Ramos (cell line): ENCODE results near the gene SPDYE1.
"Not testable (repeated sequence)": the region's sequence is repeated elsewhere in the genome, so short reads cannot be mapped to it uniquely, and the experiment has no call there.

Experiments
- in situ Hi-C: fragments of 300-500 bp; cut with MboI; formaldehyde crosslinking; loops from one replicate; pipeline ENCODE4 v1.14.3; 2022; ENCODE audit warnings: low sequenced_read_pairs; ENCODE audit not compliant: unreplicated experiment

The SPDYE1 gene

DNA sequence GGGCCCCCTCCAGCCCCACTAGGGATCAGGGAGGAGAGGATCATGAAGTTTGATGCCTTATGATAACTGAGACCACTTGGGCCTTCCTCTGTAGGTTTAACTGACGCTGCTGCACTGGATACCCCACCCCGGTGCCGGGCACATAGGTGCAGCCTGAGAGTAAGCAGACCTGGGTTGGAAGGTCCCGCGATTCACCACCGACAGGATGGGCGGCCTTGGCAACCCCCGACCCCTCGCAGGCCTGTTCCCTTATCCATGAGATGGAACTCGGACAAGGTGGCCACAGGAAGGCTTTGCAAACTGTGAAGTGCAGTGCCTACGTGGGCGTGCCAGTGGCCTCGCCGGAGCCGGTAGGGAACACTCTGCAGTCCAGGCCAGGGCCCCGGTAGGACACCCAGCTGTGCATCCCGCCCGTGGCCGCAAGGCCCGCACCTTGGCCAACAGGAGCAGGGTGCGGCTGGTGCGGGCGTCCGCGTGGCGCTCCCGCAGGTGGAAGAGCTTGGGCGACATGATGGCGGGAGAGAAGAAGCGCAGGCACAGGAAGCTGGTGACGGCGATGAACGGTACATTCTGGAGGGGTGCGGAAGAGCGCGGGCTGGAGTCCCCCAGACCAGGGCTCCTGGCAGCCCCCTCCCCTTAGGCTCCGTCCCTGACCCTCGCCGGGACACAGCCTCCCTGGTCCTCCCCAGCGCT is 42.2 kb downstream of the SPDYE1 start:
- in situ Hi-C loops = not testable (repeated sequence)

GRCh38 chr7:44040493-44040891 is 42.8 kb downstream of the SPDYE1 start:
- in situ Hi-C loops = not testable (repeated sequence)

DNA sequence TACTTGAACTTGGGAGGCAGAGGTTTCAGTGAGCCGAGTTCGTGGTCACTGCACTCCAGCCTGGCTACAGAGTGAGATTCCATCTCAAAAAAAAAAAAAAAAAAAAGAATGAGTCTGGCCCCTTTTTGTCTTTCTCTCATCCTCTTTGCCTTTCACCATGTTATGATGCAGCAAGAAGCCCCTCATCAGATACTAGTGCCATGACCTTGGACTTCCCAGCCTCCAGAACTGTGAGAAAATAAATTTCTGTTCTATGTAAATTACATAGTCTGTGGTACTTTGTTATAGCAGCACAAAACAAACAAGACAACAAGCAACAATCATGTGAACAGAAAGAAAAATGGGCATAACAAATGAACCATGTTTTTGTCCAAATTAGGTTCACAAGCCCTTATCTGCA is 44.5 kb downstream of the SPDYE1 start:
- in situ Hi-C loops = no loop called here

DNA sequence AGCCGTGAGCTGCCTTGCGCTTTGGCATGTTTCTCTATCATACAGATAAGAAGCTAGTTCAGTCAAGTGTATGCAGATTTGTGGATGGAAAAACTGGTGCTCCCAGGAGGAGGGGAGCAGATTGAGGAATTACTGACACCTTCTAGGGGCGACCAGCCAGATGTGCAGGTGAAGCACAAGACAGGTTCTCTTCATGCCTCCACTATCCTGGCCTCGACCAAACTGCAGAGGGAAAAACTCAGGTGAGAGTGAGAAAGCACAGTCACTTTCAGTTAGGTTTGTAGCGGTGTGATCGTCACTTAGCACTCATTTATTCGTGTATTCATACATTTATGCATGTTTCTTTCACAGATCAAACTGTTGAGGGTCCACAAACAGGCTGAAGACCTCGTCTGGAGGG is 46.2 kb downstream of the SPDYE1 start:
- in situ Hi-C loops = no loop called here

GRCh38 chr7:44044315-44045225 is 46.9 kb downstream of the SPDYE1 start, which contains the start of gene DBNL:
DBNL (plus strand) TSS chr7:44044702; CDS start chr7:44044738, 36 bp downstream.
- in situ Hi-C loops = no loop called here

GRCh38 chr7:44045226-44046014 is 47.7 kb downstream of the SPDYE1 start:
- in situ Hi-C loops = no loop called here

DNA sequence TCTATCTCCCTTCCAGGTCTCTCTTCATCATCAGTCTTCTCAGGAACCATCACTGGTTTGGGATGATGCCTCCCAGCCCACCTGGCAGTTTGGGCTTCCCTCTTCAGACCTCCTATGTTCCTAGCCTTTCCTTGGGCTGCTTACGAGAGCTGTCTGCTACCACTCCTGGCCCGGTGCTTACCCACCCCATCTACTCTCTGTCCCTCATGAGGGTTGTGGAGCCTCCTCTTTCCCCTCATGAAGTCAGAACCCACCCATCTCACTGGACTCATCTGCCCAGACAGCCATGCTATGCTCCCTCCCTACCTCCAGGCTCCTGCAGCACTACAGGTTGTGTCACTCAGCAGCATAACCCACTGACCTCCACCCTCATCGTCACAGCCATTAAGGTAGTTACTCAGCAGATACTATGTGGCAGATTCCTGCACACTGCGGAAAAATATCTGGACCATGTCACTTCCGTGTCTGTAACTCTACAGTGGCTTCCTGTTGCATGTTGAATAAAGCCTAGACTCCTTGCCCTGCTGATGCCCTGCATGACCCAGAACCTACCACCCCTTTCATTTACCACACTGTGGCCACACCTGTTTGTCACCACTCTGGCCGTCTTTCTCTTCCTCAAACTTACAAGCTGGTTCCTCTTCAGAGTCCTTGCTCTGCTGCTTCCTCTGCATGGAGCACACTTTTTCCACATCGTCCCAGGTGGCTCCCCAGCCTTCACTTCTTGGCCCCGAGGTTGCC is 48.8 kb downstream of the SPDYE1 start:
- in situ Hi-C loops = no loop called here

- in situ Hi-C loops = no loop called here
These were observed 50.5 kb downstream of the SPDYE1 start for GRCh38 chr7:44048031-44048795.

DNA sequence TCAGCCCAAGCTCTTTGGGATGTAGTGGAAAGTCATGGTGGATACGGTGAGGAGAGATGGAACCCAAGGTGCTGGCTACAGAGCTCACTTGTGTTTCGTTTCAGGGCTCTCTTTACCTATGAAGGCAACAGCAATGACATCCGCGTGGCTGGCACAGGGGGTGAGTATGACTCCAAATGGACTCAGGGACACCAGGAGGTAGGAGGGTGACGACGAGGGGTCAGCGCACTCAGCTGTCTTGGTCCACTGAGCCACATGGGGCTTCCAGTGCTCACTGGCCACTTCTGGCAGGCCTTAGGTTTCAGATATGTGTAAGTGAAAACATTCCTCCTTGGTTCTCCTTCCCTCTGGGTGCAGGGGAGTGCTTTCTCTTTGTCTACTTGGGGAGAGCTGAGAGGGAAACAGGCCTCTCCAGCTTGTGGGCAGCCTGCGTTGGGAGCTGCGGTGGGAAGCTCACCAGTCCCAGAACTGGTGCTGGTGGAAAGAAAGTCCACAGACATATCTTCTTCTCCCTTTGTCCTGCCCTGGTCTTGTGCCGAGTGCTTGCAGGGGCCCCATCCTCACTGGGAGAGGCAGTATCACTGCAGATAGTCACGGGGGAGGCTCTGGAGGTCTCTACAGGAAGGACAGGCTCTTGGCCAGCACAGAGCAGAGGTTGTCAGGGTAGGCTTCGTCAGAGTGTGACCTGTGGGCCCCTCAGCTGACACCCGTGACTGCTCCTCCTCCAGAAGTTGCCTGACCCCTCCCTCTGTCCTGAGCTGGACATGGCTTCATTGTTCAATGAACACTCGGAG is 52.6 kb downstream of the SPDYE1 start:
- in situ Hi-C loops = no loop called here

DNA sequence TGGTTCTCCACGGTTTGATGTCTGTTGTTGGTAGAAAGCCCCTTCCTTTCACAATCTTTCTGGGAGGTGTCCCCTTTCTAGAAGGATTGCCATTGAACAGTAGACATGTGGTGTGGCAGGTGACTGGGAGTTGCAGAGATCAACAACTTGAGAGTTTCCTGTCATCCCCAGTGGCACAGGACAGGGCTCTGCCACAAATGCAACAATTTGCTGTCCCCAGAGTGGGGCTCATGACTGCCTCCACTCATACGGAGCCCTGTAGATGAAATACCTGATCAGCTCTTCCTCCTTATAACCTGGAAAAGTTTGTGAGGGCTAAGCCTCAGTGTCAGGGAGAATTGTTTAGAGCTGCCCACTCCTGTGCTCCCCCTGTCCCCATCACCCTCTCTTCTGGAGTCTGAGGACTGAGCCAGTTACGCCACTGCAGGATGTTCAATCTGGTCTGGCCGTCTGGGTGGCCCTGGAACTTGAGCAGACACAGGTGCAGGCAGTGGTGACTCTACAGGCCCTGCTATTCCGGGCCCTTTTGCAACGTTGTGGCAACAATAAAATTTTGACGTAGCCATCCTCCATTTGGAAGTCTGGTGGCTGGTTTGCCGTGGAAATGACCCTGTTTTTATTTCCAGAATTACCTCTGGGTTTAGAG is 53.3 kb downstream of the SPDYE1 start:
- in situ Hi-C loops = no loop called here

- in situ Hi-C loops = no loop called here
These were observed 54.0 kb downstream of the SPDYE1 start for GRCh38 chr7:44051611-44052220.

DNA sequence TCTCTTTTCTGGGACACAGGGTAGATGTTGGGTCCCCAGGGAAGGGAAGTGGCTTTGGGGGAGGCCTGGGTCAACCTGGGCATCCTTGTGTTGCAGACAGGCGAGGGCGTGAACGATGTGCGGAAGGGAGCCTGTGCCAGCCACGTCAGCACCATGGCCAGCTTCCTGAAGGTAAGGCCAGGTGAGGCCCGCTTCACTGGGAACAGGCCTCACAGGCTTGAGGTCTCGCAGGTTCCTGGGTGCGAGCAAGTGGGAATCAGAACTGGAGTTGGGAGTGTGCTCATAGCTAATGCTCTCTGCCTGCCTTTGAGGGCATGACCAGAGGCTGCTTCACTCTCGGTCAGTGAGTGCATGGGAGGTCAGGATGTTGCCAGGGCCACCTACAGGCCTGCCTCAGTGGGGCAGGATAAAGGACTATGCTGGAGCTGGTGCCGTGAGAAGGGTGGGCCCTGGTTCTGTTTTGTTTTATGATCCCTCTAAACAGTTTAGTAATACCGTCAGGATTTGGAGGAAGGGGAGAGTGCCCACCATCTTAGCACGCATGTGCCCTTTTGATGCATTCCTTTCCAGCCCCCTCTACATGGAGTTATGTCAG is 55.2 kb downstream of the SPDYE1 start:
- in situ Hi-C loops = no loop called here

- in situ Hi-C loops = no loop called here
These were observed 59.0 kb downstream of the SPDYE1 start for GRCh38 chr7:44056681-44057080.

- in situ Hi-C loops = no loop called here
These were observed 59.6 kb downstream of the SPDYE1 start for GRCh38 chr7:44057181-44057848.

GRCh38 chr7:44057849-44058758 is 60.4 kb downstream of the SPDYE1 start:
- in situ Hi-C loops = no loop called here

GRCh38 chr7:44058759-44059218 is 61.1 kb downstream of the SPDYE1 start:
- in situ Hi-C loops = no loop called here
